Middle frontal gyrus (tissue), 1 donor: Measurements from ENCODE around the gene CD163L1.
"Not testable (repeated sequence)": the region's sequence is repeated elsewhere in the genome, so short reads cannot be mapped to it uniquely, and the experiment has no call there.

Experiments used
- DNase-seq: peaks from one replicate; pipeline ENCODE4 v3.0.0-alpha.2; 2015; ENCODE audit warnings: low spot score; ENCODE audit errors: extremely low spot score

The CD163L1 gene

DNA sequence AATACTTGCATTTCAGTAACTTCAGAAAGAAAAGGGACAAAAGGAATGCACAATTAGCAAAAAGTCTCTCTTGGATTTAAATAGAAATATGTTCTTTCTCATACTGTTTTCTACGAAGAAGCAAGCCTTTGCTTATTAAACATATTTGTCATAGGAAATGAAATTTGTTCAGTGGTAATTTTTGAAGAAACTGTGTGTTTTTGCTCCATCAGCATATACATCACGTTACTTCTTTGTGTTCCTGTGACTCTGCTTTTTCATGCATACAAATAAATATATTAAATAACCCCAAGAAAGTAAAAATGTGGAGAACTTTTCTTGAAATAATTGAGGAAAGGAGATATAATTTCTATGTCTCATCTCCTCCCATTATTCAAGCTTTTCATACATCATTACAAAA is 39.7 kb downstream of the CD163L1 start:
- no peak for DNase-seq

DNA sequence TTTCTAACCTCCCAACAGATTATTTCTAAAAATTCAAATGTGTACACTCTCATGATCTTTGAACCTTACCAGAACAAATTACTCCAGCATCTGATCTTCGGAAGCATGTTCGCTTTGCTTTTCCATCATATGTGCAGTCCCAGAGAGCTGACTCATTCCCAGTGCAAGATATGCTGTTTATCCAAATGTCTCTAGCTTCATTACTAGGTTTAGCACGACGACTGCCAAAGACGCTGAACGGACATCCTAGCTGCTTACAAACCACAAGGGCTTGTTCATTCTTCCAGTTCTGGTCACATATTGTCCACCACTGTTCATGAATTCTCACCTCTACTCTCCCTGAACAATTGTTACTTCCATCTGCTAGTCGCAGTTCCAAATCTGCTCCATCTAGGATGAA is 40.5 kb downstream of the CD163L1 start:
- no peak for DNase-seq

DNA sequence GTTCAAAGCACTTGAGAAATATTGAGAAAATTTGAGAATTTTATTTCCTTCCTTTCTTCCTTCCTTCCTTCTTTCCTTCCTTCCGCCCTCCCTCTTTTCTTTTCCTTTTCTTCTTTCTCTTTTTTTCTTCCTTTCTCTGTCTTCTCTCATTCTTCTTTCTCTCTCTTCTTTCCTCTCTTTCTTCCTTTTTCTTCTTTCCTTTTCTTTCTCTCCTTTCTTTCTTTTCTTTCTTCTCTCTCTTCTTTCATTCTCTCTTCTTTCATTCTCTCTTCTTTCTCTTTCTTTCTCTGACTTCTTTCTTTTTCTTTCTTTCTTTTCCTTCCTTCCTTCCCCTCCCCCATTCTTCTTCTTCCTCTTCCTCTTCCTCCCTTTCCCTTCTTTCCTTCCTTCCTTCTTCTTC is 44.9 kb downstream of the CD163L1 start:
- DNase-seq, result no peak

DNA sequence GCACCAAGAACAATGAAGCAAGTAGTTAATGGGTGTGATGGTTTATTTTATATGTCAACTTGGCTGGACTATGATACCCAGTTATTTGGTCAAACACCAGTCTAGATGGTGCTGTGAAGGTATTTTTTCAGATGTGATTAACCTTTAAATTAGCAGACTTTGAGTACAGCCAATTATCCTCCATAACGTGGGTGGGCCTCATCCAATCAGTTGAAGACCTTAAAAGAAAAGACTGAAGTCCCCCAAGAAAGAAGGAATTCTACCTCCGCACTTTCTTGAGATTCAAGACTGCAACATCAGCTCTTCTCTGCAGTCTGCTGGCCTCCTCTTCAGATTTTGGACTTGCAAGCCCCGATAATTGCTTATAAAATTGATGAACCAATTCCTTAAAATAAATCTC is 47.5 kb downstream of the CD163L1 start:
- DNase-seq, result no peak

DNA sequence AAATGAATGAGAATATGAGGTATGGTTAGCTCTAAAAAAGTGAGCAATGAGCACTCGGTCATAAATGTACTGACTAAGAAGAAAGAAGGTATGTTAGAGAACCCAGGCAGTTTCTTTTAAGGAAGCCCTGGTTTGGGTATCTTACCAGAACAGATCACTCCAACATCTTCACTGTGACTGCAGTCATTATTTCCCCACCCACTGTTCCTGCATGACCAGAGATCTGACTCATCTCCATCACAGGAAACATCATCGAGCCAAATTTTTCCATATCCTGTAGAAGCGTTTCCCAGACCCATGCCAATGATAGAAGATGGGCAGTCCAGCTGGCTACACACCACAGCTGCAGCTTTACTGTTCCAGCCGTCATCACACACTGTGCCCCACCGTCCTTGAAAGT is 48.0 kb downstream of the CD163L1 start:
- no peak for DNase-seq

DNA sequence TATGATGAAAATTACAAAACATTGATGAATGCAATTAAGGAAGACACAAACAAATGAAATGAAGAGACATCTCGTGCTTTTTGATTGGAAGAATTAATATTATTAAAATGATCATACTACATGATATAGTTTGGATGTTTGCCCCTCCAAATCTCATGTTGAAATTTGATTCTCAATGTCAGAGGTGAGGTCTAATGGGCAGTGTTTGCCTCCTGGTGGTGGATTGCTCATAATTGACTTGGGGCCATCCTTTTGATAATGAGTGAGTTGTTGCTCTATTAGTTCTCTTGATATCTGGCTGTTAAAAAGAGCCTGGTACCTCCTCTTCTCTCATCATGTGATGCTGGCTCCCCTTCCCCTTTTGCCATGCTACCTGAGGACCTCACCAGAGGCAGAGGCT is 56.7 kb downstream of the CD163L1 start:
- DNase-seq, result no peak

DNA sequence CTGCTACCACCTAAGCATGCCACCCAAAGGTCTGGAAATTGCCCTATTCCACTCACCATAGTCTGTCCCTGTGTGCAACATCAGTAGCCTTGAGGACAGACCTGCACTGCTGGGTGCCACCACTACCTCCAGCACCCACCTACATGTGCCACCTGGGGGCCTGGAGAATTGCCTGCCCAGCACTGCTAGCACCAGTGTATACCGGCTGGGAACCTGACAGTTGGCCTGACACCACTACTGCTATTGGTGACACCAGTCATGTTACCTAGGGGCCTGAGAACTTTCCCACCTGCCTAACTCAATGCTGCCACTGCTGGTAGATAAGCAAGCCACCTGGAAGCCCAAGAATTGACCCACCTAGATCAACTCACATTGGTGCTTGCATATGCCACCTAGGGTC is 60.8 kb downstream of the CD163L1 start:
- DNase-seq, result no peak

DNA sequence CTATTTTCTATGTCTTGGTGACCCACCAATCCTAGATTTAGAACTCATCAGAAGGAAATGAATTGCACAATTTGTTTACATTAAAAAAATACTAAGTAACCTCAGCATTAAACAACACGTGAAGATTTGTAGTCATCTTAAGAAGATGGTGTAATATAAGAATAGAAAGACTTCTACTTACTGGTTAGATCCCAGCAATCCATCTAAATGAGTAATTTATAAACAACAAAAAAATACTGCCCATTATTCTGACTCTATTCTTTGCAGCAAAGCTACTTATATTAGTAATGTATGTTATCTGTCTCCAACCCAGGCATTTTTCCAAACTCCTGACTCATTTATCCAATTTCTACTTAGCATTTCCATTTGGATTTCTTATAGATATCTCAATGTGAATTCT is 67.8 kb downstream of the CD163L1 start:
- DNase-seq, result no peak

DNA sequence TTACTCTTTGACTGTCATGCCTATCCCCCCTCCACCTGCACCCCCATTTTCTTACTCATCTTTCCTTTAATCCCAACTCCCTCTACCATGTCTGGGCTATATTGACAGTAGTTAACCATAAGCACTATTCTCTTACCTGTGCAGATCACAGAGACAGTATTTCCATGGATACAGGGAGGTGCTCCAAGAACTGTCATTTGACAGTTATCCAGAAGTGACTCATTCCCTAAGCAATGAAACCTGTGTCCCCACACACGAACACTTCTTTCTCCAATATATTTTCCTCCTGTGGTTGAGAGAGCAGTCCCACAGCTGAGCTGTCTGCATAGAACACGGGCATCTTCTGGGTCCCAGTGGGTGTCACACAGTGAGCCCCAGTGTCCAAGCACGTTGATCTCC is 68.8 kb downstream of the CD163L1 start:
- no peak for DNase-seq

DNA sequence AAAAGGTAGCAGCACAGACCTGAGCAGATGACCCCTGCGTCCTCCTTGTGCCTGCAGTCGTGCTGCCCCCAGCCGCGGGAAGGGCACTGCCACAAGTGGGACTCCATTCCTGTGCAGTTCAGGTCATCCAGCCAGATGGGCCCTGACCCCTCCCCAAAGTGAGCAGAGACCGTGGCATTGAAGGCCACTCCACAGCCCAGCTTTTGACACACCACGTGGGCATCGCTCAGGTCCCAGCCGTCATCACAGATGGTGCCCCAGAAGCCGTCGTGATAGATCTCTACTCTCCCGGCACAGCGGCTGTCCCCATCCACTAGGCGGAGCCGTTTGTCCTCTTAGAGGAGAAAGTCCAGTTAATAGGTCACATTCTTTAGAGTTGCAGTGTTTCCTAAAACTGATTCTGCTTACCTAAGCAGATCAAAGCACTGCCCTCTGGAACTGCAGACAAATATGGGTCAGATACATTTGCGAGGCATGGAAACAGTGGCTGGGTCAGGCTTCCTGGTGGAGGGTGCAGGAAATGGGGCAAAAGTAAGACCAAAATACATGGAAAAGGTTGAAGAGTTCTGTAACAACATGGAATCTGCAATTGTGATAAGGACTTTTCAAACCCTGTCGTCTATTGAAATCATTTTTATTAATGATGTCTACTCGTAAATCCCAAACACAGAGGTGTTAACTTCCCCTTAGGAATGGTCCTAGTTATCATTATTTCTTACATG is 69.4 kb downstream of the CD163L1 start:
- DNase-seq, result no peak

DNA sequence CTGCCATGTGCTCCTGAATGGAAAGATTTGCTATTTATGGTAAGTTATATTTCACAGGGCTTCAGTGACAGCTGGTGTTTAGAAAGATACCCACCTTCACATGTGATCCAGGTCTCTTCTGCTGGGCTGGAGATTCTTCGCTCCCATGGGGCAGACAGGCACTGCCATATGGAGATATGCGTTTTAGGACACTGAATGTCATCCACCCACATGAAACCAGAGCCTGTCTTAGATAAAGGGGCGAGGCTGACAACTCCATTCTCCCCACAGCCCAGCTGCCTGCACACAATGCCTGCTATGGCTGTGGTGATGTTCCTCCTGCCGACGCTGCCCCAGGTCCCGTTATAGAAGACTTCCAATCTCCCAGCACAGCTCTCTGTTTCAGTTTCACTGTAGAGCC is 70.7 kb downstream of the CD163L1 start:
- peak; percentile 44 for DNase-seq

DNA sequence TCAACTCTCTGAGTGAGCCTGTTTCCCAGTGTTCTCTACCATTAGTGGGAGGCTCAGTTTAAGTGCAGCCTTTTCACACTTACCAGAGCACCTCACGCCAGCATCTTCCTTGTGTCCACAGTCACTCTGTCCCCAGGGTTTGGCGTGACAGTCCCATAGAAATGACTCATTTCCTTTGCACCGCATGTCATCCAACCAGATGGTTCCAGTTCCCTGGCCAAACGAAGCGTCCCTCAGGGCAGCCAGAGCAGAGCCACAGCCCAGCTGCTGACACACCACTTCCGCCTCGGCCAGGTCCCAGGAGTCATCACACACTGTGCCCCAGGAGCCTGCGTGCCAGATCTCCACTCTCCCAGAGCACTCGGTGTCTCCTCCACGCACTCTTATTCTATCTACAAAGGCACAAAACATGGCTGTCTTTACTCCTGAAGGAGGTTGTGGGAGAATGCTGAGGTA is 74.7 kb downstream of the CD163L1 start:
- no peak for DNase-seq

DNA sequence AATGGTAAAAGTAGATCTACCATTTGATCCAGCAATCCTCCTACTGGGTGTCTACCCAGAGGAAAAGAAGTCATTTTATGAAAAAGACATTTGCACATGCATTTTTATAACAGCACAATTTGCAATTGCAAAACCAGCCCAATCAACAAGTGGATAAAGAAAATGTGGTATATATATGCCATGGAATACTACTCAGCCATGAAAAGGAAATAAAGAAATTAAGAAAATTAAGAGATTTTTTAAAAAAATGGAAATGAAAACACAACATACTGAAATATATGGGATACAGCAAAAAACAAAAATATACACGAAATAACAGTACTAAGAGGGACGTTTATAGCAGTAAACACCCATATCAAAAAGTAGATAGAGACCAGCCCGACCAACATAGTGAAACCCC is 81.2 kb downstream of the CD163L1 start:
- no peak for DNase-seq

DNA sequence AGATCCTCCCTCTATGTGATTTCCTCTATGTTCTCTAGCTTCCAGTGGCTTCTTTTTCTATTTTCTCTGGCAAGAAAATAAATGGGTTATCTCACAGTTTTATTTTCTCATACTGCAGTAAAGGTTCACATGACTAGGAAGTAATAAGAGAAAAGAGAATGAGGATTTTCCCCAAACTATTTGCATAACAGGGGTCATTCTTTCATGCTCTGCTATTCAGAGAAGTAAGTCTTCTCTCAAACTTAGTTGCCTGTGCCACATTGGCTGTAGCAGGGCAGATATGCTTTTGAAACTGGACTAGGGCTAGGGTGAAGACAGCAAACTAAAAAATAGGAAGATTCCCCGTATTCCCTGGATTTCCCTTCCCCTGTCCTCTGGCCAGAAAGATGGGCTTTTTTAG is 82.7 kb downstream of the CD163L1 start:
- no peak for DNase-seq

DNA sequence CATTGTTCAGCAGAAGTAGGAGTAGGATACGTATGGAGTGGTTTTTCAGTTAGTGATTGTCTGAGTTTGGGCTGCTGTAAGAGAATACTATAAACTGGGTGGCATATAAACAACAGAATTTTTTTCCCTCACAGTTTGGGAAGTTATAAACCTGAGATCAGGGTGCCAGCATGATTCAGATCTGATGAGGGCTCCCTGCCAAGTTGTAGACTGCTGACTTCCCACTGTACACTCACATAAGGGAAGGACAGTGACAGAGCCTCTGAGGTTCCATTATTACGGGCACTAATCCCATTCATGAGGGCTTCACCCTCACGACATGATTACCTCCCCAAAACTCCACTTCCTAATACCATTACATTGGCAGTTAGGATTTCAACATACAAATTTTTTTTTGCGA is 89.4 kb downstream of the CD163L1 start:
- no peak for DNase-seq

DNA sequence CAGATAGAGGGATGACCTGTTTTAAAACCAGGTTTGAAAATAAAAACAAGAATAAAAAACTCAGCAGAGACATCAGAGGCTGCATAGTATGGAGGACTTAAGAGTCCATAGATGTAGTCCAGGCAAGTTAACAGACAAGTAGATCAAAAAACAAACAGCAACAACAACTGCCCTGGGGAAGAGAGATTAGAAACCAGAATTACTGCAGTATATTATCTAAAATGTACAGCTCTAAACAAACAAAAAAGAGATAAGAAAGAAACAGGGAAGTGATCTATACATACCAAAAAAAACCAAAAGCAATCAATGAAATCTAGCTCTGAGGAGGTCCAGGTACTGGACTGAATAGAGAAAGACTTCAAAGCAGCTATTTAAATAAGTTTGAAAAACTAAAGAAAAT is 91.3 kb downstream of the CD163L1 start:
- DNase-seq, result no peak

DNA sequence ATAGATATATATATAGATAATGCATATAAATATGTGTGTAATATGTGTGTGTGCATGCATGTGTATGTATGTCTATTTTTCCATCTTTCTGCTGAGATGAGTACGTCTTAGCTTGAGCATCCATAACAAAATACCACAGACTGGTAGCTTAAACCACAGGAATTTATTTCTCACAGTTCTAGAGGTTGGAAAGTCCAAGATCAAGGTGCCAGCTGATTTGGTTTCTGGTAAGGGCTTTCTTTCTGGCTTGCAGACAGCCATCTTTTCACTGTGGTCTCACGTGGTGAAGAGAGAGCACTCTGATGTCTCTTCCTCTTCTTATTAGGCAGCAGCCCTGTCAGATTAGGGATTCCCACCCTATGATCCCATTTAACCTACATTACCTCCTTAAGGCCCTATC is 92.8 kb downstream of the CD163L1 start:
- no peak for DNase-seq

DNA sequence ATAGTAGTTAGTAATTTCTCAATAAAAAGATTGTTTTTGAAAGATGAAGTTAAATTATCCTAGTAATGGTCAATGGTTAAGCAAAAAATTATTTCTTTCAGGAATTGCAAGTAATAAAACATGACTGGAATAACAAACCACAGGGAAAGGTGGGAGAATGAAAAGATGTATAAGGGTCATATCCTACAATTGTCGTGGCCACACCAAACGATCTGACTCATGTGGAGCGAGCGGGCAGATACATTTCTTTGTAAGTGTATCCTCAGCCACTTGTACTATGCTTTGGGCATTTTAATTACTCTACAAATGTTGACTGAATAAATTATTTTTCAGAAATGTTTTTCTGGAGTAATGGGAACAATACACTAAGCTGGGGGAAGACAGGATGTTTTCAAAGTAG is 94.5 kb downstream of the CD163L1 start:
- DNase-seq, result no peak

DNA sequence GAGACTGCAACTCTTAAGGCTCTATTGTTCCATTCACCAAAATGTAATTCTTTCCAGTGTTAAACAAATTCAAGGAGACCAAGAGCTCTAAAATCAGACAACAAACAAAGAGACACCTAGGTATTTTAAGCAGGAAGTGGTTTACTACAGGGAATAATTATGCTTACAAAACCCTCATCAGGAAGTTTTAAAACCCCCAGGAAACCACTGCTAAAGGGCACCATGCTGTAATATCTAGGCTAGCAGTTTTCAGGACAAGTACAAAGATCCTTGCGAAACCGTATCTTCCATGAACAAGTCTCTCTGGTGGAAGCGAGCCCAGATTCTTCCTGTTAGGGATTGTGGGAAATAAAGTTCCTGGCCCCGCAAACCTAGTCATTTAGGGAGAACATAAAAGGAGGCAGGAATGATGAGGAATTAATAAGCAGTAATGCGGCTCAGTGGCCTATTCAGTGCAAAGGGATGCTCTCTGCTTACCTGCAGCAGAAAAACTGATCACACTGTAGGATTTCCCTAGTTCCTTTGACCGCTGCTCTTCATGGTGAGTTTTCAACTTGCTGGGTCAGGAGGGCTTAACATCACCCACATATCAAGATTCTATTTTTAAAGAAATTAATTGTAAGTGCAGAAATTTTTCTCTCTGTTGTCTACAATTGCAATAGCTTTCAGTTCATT is 97.3 kb downstream of the CD163L1 start:
- no peak for DNase-seq

DNA sequence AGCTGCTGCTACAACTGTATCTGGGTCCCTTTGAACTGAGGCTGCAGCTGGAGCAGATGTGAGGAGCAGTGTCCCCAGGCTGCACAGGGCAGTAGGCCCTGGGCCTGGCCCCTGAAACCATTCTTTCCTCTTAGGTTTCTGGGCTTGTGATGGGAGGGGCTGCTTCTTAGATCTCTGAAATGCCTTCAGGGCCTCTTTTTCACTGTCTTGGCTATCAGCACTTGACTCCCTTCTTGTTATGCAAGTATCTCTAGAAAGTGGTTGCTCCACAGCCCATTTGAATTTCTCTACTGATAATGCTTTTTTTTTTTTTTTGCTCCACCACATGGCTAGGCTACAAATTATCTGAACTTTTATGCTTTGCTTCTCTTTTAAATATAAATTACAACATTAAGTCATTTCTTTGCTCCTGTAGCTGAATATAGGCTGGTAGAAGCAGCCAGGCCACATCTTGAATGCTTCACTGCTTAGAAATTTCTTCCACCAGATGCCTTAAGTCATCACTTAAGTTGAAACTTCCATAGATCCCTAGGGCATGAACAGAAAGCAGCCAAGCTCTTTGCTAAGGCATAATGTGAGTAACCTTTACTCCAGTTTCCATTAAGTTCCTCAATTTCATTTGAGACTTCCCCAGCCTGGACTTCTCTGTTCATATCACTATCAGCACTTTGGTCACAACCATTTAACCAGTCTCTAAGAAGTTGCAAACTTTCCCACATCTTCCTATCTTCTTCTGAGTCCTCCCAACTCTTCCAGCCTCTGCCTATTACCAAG is 98.9 kb downstream of the CD163L1 start:
- no peak for DNase-seq

DNA sequence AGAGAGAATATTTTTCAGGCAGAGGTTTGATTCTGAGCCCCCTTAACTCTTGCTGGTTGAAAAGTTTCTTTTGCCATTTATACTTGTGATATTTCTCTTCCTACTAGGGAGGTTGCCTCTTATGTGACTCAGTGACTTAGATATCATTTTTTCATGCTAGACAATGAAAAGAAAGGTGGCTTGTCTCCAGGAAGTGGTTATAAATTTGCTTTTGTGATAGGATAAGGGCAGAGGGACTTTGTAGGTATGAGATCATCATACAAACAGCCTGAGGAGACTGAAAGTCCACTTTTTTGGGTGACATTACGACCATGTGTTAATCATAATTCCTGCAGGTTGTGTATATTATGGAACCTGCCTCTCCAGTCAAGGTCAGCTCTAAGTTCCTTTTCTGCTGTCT is 104.3 kb downstream of the CD163L1 start:
- no peak for DNase-seq

DNA sequence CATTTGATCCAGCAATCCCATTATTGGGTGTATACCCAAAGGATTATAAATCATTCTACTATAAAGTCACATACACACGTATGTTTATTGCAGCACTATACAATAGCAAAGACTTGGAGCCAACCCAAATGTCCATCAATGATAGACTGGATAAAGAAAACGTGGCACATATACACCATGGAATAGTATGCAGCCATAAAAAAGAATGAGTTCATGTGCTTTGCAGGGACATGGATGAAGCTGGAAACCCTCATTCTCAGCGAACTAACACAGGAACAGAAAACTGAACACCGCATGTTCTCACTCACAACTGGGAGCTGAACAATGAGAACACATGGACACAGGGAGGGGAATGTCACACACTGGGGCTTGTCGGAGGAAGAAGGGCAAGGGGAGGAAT is 106.2 kb downstream of the CD163L1 start:
- not testable (repeated sequence) for DNase-seq
